HepG2 (cell line): Measurements from ENCODE around the gene CLPTM1L. TPM values are rescaled to one million over a fixed set of nuclear protein-coding genes. Genes with fewer than 3 reads are reported as not detected.

Source experiments
- ATAC-seq: fragments of 200-7000 bp; cut with Tn5 transposase; 3 replicates; pipeline ENCODE4 v1.9.1; 2020; ENCODE audit warnings: mild to moderate bottlenecking, moderate library complexity
- BruUV-seq: library from RNA; stranded (reverse); fragments of 400-500 nt; replicated peaks from 2 replicates; lab custom pipeline; 2021; lab: Mats Ljungman, UMichigan
- CTCF ChIA-PET: fragments of 300-600 bp; formaldehyde crosslinking; extraction: SDS; loops from one replicate; lab custom pipeline; 2021; ENCODE audit warnings: low total read pairs, inconsistent platforms, low intra/inter-chr PET ratio; lab: Yijun Ruan, JAX
- POLR2A ChIA-PET: fragments of 350-600 bp; sonication (Branson Sonifier 250); formaldehyde crosslinking; loops from one replicate; lab custom pipeline; 2020; ENCODE audit warnings: antibody characterized with exemption, inconsistent platforms; lab: Yijun Ruan, JAX
- DNase-seq: peaks from one replicate; pipeline ENCODE4 v3.0.0-alpha.2; 2015; ENCODE audit warnings: low spot score
- FAIRE-seq: peaks from 3 replicates; lab custom pipeline; 2011; peaks lifted over from hg19 to GRCh38; lab: Jason Lieb, UNC
- H2AFZ ChIP-seq: one replicate; pipeline ENCODE4 v1.6.1; 2011; ENCODE audit warnings: low read length, inconsistent platforms
- H3K27ac ChIP-seq: fragments of 300-600 bp; 3 replicates; pipeline ENCODE4 v1.8.0; 2011; ENCODE audit warnings: mixed run types, mild to moderate bottlenecking, mixed read lengths, low read length, inconsistent platforms; ENCODE audit not compliant: insufficient read depth; ENCODE audit errors: extremely low read length
- H3K27me3 ChIP-seq, 2 experiments: fragments of 200-600 bp in 1 of 2; 2 replicates in 1 of 2; 3 replicates in 1 of 2; pipeline versions ENCODE4 v1.6.0 to v1.8.0; 2011; ENCODE audit warnings: low read length in 2 of 2, mild to moderate bottlenecking in 2 of 2, moderate library complexity in 2 of 2, inconsistent platforms in 1 of 2; ENCODE audit not compliant: insufficient read depth in 2 of 2, control insufficient read depth in 1 of 2
- H3K36me3 ChIP-seq, 2 experiments: fragments of 200-600 bp in 1 of 2; replicated peaks in 1 of 2; 2 replicates in 1 of 2; 3 replicates in 1 of 2; pipeline versions ENCODE4 v1.5.1 to v1.8.0; 2011; ENCODE audit warnings: low read length in 2 of 2, inconsistent platforms in 1 of 2; ENCODE audit not compliant: insufficient read depth in 2 of 2, control insufficient read depth in 1 of 2
- H3K4me1 ChIP-seq: 2 replicates; pipeline ENCODE4 v1.5.1; 2012; ENCODE audit warnings: low read length, inconsistent platforms; ENCODE audit not compliant: insufficient read depth
- H3K4me2 ChIP-seq: 2 replicates; pipeline ENCODE4 v1.6.0; 2011; ENCODE audit warnings: low read depth, low read length, inconsistent platforms
- H3K4me3 ChIP-seq, 3 experiments: fragments of 200-600 bp in 1 of 3; sonication (generic), shearing (Covaris generic) in 1 of 3; replicated peaks in 1 of 3; 2 replicates each; pipeline ENCODE4 v1.5.1; 2011 to 2016; ENCODE audit warnings: low read length in 3 of 3, inconsistent platforms in 2 of 3, low read depth in 2 of 3, mild to moderate bottlenecking in 2 of 3, control low read depth in 1 of 3, mixed read lengths in 1 of 3; ENCODE audit not compliant: insufficient read depth in 1 of 3
- H3K79me2 ChIP-seq: one replicate; pipeline ENCODE4 v1.6.1; 2011; ENCODE audit warnings: low read length, inconsistent platforms; ENCODE audit not compliant: insufficient read depth
- H3K9ac ChIP-seq: 2 replicates; pipeline ENCODE4 v1.6.0; 2011; ENCODE audit warnings: mild to moderate bottlenecking, low read depth, low read length, inconsistent platforms; ENCODE audit not compliant: insufficient read depth
- H3K9me3 ChIP-seq: 2 replicates; pipeline ENCODE4 v1.5.1; 2012; ENCODE audit warnings: mild to moderate bottlenecking, low read length
- H4K20me1 ChIP-seq: 2 replicates; pipeline ENCODE4 v1.6.0; 2011; ENCODE audit warnings: inconsistent platforms, mild to moderate bottlenecking, low read length, moderate library complexity; ENCODE audit not compliant: insufficient read depth
- ETS1 ChIP-seq: sonication (generic); formaldehyde crosslinking; IDR thresholded peaks from 2 replicates; pipeline ENCODE4 v1.4.0; 2020; ENCODE audit warnings: missing genetic modification reagents
- FOXK1 ChIP-seq: sonication (generic); formaldehyde crosslinking; IDR thresholded peaks from 2 replicates; pipeline ENCODE4 v1.4.0; 2020; ENCODE audit warnings: low read depth, missing genetic modification reagents, borderline replicate concordance
- KAT8 ChIP-seq: IDR thresholded peaks from 2 replicates; pipeline ENCODE4 v1.6.1; 2016; ENCODE audit warnings: missing genetic modification reagents, missing compliant biosample characterization
- KDM3A ChIP-seq: IDR thresholded peaks from 2 replicates; pipeline ENCODE4 v1.6.1; 2018; ENCODE audit warnings: low read depth, missing compliant biosample characterization
- KLF6 ChIP-seq: IDR thresholded peaks from 2 replicates; pipeline ENCODE4 v1.8.0; 2016; ENCODE audit warnings: missing biosample characterization, missing genetic modification reagents
- MEIS2 ChIP-seq: sonication (generic); formaldehyde crosslinking; IDR thresholded peaks from 2 replicates; pipeline ENCODE4 v1.9.0; 2021; ENCODE audit warnings: mild to moderate bottlenecking, missing genetic modification reagents
- MTA3 ChIP-seq: sonication (generic); formaldehyde crosslinking; IDR thresholded peaks from 2 replicates; pipeline ENCODE4 v1.4.0; 2020; ENCODE audit warnings: missing genetic modification reagents
- RBFOX2 ChIP-seq: fragments of 200-400 bp; formaldehyde crosslinking; IDR thresholded peaks from 2 replicates; pipeline ENCODE4 v1.6.1; 2017; ENCODE audit warnings: low read depth, mild to moderate bottlenecking, low read length
- SIN3B ChIP-seq: fragments of 150-350 bp; IDR thresholded peaks from 2 replicates; pipeline ENCODE4 v1.6.1; 2014; ENCODE audit warnings: low read length
- SOX5 ChIP-seq: IDR thresholded peaks from 2 replicates; pipeline ENCODE4 v1.6.1; 2016; ENCODE audit warnings: borderline replicate concordance
- SPEN ChIP-seq: sonication (generic); formaldehyde crosslinking; IDR thresholded peaks from 2 replicates; pipeline ENCODE4 v1.5.1; 2020; ENCODE audit warnings: low read depth, mild to moderate bottlenecking, missing genetic modification reagents
- ZBTB8A ChIP-seq: sonication (generic); formaldehyde crosslinking; IDR thresholded peaks from 2 replicates; pipeline ENCODE4 v1.4.0; 2020; ENCODE audit warnings: mild to moderate bottlenecking, low read depth, missing genetic modification reagents, borderline replicate concordance
- ZC3H4 ChIP-seq: sonication (generic); formaldehyde crosslinking; IDR thresholded peaks from 2 replicates; pipeline ENCODE4 v1.4.0; 2020; ENCODE audit warnings: missing genetic modification reagents, borderline replicate concordance
- ZNF253 ChIP-seq: sonication (generic); formaldehyde crosslinking; IDR thresholded peaks from 2 replicates; pipeline ENCODE4 v1.8.0; 2022; ENCODE audit warnings: mild to moderate bottlenecking, missing genetic modification reagents, borderline replicate concordance
- ZNF367 ChIP-seq: sonication (generic); formaldehyde crosslinking; IDR thresholded peaks from 2 replicates; pipeline ENCODE4 v1.4.0; 2020; ENCODE audit warnings: missing genetic modification reagents, borderline replicate concordance
- ZNF724P ChIP-seq: sonication (generic); formaldehyde crosslinking; IDR thresholded peaks from 2 replicates; pipeline ENCODE4 v1.8.0; 2022; ENCODE audit warnings: missing genetic modification reagents, borderline replicate concordance
- ZNF83 ChIP-seq: sonication (generic); formaldehyde crosslinking; IDR thresholded peaks from 2 replicates; pipeline ENCODE4 v1.4.0; 2020; ENCODE audit warnings: missing genetic modification reagents, mild to moderate bottlenecking, borderline replicate concordance
- ZNF850 ChIP-seq: sonication (generic); formaldehyde crosslinking; conservative IDR thresholded peaks from 2 replicates; pipeline ENCODE4 v1.9.0; 2021; ENCODE audit warnings: mild to moderate bottlenecking, missing genetic modification reagents
- WGBS: methylation state at CpG from one replicate; pipeline ENCODE4 v1.1.6; 2017; ENCODE audit warnings: low lambda C conversion rate; 5-methylcytosine and 5-hydroxymethylcytosine counted together
- in situ Hi-C: cut with HindIII; loops from 2 replicates; pipeline ENCODE4 v1.10.0; 2017; ENCODE audit warnings: low pct_unique_long_range_greater_than_20kb; ENCODE audit not compliant: extremely low pct_ligation_motif_present
- intact Hi-C: fragments of 100-400 bp; cut with micrococcal nuclease; formaldehyde crosslinking; loops from one replicate; pipeline ENCODE4 v1.10.0; 2022; ENCODE audit not compliant: unreplicated experiment
- polyA plus RNA-seq, 8 experiments: library from polyadenylated mRNA; depleted of rRNA in 3 of 8; stranded (reverse) in 7 of 8; unstranded in 1 of 8; fragments of >200 nt; fragmentation: Illumina TruSeq in 4 of 8; extraction: Trizol in 4 of 8; gene quantifications; 2 replicates each; pipeline versions ENCODE4 v1.2.1 to v1.2.3, GENCODE V29; 2011 to 2016; ENCODE audit warnings: low read depth in 4 of 8, missing spikeins in 1 of 8, mixed read lengths in 1 of 8; ENCODE audit not compliant: insufficient read depth in 1 of 8
- total RNA-seq, 5 experiments: library from RNA; depleted of rRNA; stranded (reverse); fragments of >200 nt; fragmentation: Illumina TruSeq; extraction: Trizol; gene quantifications; 2 replicates each; pipeline ENCODE4 v1.2.3, GENCODE V29; 2016; ENCODE audit warnings: low read depth in 1 of 5

Gene CLPTM1L
- total and polyA plus RNA-seq, 2 of the 13 experiments (the other 11 are each of a cell fraction or from before 2014, with no cell fraction given), result 80.3 to 124 TPM

DNA sequence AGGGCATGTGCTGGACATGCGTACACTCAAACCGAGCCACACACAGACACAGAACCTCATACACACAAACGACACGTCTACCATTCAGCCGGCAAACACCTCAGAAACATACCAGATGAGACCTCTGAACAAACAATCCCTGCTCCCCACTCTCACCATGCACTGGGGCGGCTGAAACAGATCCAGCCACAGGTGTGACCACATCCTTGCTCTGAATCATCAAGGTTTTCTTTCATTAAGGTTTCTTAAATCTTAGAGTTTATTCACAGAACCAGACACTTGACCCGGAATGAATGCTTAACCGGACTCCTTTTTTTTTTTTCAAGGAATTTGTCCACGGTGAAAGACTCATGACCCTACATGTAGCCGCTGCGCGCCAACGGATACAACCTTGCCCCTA, 76.2 kb downstream of the CLPTM1L start:
- WGBS, result 78% methylated on average over 9 of the region's 13 CpGs
- Histone ChIP-seq H3K27ac (no peak overlapping the region), H3K9ac (no peak overlapping the region), H3K4me3 (no peak overlapping the region), H3K4me1 (no peaks in the 10 kb centered on the region), H4K20me1 (no peaks in the 10 kb centered on the region), H3K9me3 (no peaks in the 10 kb centered on the region), H3K27me3 (peaks cover 0 to 11% of the 10 kb centered on the region in 2 experiments; a peak in 1 of 5 replicates), H3K4me2 (no peak overlapping the region), H3K79me2 (no peaks in the 10 kb centered on the region), H2AFZ (no peak overlapping the region), H3K36me3 (peaks cover 0 to 2% of the 10 kb centered on the region in 2 experiments; a peak in 1 of 5 replicates)
- TF ChIP-seq ETS1 (CRISPR knock-in tag) (no peak), ZNF367 (CRISPR knock-in tag) (no peak), SIN3B (no peak)
- ChIA-PET POLR2A (no interaction called here), CTCF (no interaction called here)
- BruUV-seq, result no TSS peak
- in situ Hi-C loops (no loop called here), intact Hi-C loops (no loop called here)
- DNase-seq (no peak), FAIRE-seq (no peak), ATAC-seq (no peak)

- no peak overlapping the region for H3K4me2 ChIP-seq
- ChIA-PET POLR2A (no interaction called here), CTCF (no interaction called here)
- no peak overlapping the region for H3K4me3 ChIP-seq
- no peak overlapping the region for H3K27ac ChIP-seq
- WGBS, result 59% methylated on average over 6 of the region's 13 CpGs
- H3K4me1 ChIP-seq, result no peaks in the 10 kb centered on the region
- no TSS peak for BruUV-seq
- H3K9ac ChIP-seq, result no peak overlapping the region
- H3K27me3 ChIP-seq, result peaks cover 0 to 11% of the 10 kb centered on the region in 2 experiments; a peak in 1 of 5 replicates
- H3K36me3 ChIP-seq, result peaks cover 0 to 2% of the 10 kb centered on the region in 2 experiments; a peak in 1 of 5 replicates
- no peak for DNase-seq
- FAIRE-seq, result no peak
- H3K79me2 ChIP-seq, result no peaks in the 10 kb centered on the region
- intact Hi-C loops, result no loop called here
- in situ Hi-C loops, result no loop called here
- ATAC-seq, result no peak
- no peaks in the 10 kb centered on the region for H4K20me1 ChIP-seq
- no peak overlapping the region for H2AFZ ChIP-seq
- no peaks in the 10 kb centered on the region for H3K9me3 ChIP-seq
- TF ChIP-seq SOX5 (CRISPR knock-in tag), result no peak
- TF ChIP-seq KLF6 (CRISPR knock-in tag), result no peak
- TF ChIP-seq ZNF253 (CRISPR knock-in tag), result no peak
- TF ChIP-seq ZC3H4 (CRISPR knock-in tag), result no peak
- TF ChIP-seq ZNF850 (CRISPR knock-in tag), result no peak
- no peak for TF ChIP-seq MEIS2 (CRISPR knock-in tag)
- TF ChIP-seq ZNF83 (CRISPR knock-in tag), result no peak
- no peak for TF ChIP-seq MTA3 (CRISPR knock-in tag)
- TF ChIP-seq ZBTB8A (CRISPR knock-in tag), result no peak
- TF ChIP-seq KAT8, result no peak
- no peak for TF ChIP-seq RBFOX2
- no peak for TF ChIP-seq SPEN (CRISPR knock-in tag)
- TF ChIP-seq FOXK1 (CRISPR knock-in tag), result no peak
- TF ChIP-seq KDM3A, result no peak
- TF ChIP-seq ZNF724P (CRISPR knock-in tag), result no peak
Observed at GRCh38 chr5:1268056-1268455, 76.8 kb downstream of the CLPTM1L start.
